Superior temporal gyrus (tissue), 1 donor: ENCODE measurements around the gene ATG9A.

Experiments used
- DNase-seq: peaks from one replicate; pipeline ENCODE4 v3.0.0-alpha.2; 2016; ENCODE audit errors: extremely low spot score

ATG9A gene

GRCh38 chr2:219178377-219179175, 50.9 kb downstream of the ATG9A start:
- no peak for DNase-seq

GRCh38 chr2:219177552-219178376, 51.7 kb downstream of the ATG9A start, which contains the start of gene RETREG2:
RETREG2 (plus strand) TSS chr2:219178275; CDS start chr2:219178353, 78 bp downstream.
- peak; percentile 86 for DNase-seq

- DNase-seq: peak; percentile 76
Observed at GRCh38 chr2:219176818-219177551, 52.5 kb downstream of the ATG9A start, which contains the start of gene CNPPD1. CNPPD1 (minus strand) TSS chr2:219176925; CDS start chr2:219176828, 97 bp downstream.

- DNase-seq: peak; percentile 40
Observed at GRCh38 chr2:219175928-219176817, 53.3 kb downstream of the ATG9A start.

- DNase-seq: no peak
Observed at GRCh38 chr2:219175486-219175885, 54.0 kb downstream of the ATG9A start.

- DNase-seq: no peak
Observed at GRCh38 chr2:219174801-219175200, 54.6 kb downstream of the ATG9A start.

- DNase-seq: no peak
Observed at GRCh38 chr2:219174146-219174545, 55.3 kb downstream of the ATG9A start.

- no peak for DNase-seq
Observed at GRCh38 chr2:219173176-219173575, 56.3 kb downstream of the ATG9A start.

- no peak for DNase-seq
Observed at GRCh38 chr2:219172231-219173154, 56.9 kb downstream of the ATG9A start.

- peak; percentile 82 for DNase-seq
Observed at GRCh38 chr2:219171231-219171651, 58.2 kb downstream of the ATG9A start.

- no peak for DNase-seq
Observed at GRCh38 chr2:219169930-219170654, 59.3 kb downstream of the ATG9A start, which contains the start of gene SLC23A3. SLC23A3 (minus strand) TSS chr2:219170029; CDS start chr2:219169984, 45 bp downstream.
